Measurements from ENCODE around the gene PDE9A. TPM values are rescaled to one million over a fixed set of nuclear protein-coding genes. Genes with fewer than 3 reads are reported as not detected.
A peak's percentile ranks its signal among the peaks of the same experiment; 100 is the strongest.

PDE9A gene
- total and polyA plus RNA-seq, 10 donors = 7.9 to 45.5 (median 23.8) TPM

DNA sequence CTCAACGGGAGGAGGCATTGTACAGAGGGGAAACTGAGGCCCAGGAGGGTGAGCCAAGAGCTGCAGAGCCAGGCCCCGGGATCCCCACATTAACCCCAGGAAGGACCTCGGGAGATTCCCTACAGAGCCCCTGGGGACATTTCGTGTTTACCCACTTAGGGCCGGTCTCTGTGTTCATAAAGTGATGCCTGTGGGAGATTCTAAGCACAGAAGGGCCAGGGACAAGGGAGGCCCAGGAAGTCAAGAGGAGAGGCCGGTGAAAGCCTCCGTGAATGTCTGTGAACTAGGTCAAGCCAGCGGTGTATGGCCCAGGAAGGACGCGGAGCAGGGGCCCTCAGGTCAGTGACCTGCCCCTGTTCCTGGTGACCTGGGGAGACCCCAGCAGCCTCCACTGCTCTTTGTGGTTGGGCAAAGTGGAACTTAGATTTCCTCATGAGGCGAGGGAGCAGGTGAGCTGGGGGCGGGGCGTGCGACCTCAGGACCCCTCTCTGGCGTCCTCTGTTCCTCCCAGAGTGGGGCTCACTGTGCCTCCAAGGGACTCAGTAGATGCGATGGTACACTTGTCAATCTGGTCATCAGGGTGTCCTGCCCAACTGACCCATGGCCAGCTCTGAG, 34.9 kb downstream of the PDE9A start:
- peak; percentile 59 for DNase-seq
- H3K36me3 ChIP-seq = peaks cover 0 to 39% (median 3%) of the 10 kb centered on the region in 6 donors
- intact Hi-C loops (cut with DNase I; ENCODE audit: low total_unique reads) = no loop called here
- 86 to 93% (median 88%) methylated on average over 12 to 16 of the region's 16 CpGs for WGBS, 5 donors
- no peaks in the 10 kb centered on the region for H3K9me3 ChIP-seq
- H3K27me3 ChIP-seq (replicated peaks in 1 of 7) = peaks cover 0 to 13% (median 0%) of the 10 kb centered on the region in 7 donors
- TF ChIP-seq POLR2AphosphoS5 (IDR thresholded peaks at IDR 0.05) (no peak), POLR2A (IDR thresholded peaks at IDR 0.05) (no peak)
- TF ChIP-seq, protein P1, sequence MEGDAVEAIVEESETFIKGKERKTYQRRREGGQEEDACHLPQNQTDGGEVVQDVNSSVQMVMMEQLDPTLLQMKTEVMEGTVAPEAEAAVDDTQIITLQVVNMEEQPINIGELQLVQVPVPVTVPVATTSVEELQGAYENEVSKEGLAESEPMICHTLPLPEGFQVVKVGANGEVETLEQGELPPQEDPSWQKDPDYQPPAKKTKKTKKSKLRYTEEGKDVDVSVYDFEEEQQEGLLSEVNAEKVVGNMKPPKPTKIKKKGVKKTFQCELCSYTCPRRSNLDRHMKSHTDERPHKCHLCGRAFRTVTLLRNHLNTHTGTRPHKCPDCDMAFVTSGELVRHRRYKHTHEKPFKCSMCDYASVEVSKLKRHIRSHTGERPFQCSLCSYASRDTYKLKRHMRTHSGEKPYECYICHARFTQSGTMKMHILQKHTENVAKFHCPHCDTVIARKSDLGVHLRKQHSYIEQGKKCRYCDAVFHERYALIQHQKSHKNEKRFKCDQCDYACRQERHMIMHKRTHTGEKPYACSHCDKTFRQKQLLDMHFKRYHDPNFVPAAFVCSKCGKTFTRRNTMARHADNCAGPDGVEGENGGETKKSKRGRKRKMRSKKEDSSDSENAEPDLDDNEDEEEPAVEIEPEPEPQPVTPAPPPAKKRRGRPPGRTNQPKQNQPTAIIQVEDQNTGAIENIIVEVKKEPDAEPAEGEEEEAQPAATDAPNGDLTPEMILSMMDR (IDR thresholded peaks at IDR 0.05 in 8 of 11, conservative IDR thresholded peaks at IDR 0.05 in 3 of 11) = no peak
- no peak overlapping the region for H3K27ac ChIP-seq
- peaks cover 0 to 18% (median 15%) of the 10 kb centered on the region in 6 donors for H3K4me1 ChIP-seq
- H3K4me3 ChIP-seq = no peak overlapping the region

DNA sequence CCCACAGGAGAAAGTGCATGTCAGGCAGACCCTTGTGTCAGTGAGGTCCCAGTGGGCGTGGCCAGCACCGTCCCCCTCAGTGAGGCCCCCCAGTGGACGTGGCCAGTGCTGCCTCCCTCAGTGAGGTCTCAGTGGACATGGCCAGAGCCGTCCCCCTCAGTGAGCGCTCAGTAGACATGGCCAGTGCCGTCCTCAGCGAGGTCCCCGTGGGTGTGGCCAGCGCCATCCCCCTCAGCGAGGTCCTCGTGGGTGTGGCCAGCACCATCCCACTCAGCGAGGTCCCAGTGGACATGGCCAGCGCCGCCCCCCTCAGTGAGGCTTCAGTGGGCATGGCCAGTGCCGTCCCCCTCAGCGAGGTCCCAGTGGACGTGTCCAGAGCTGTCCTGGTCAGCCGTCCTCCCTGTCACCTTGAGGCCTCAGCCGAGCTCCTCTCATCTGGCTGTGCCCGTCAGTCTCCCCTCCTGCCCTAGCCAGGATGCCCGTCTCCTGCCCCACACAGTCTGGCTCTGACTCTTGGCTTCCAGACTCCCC, 35.5 kb downstream of the PDE9A start:
- WGBS, 5 donors = 76 to 93% (median 91%) methylated on average over 5 to 21 of the region's 21 CpGs
- Histone ChIP-seq H3K9me3 (no peaks in the 10 kb centered on the region), H3K27me3 (replicated peaks in 1 of 7) (peaks cover 0 to 12% (median 0%) of the 10 kb centered on the region in 7 donors), H3K27ac (no peak overlapping the region), H3K4me1 (peaks cover 0 to 13% (median 12%) of the 10 kb centered on the region in 6 donors), H3K36me3 (peaks cover 0 to 39% (median 3%) of the 10 kb centered on the region in 6 donors), H3K4me3 (no peak overlapping the region)
- DNase-seq = peak; percentile 59
- TF ChIP-seq POLR2A (IDR thresholded peaks at IDR 0.05) (no peak), POLR2AphosphoS5 (IDR thresholded peaks at IDR 0.05) (no peak)
- TF ChIP-seq, protein P1 (IDR thresholded peaks at IDR 0.05 in 8 of 11, conservative IDR thresholded peaks at IDR 0.05 in 3 of 11) = no peak
- intact Hi-C loops (cut with DNase I; ENCODE audit: low total_unique reads) = no loop called here

DNA sequence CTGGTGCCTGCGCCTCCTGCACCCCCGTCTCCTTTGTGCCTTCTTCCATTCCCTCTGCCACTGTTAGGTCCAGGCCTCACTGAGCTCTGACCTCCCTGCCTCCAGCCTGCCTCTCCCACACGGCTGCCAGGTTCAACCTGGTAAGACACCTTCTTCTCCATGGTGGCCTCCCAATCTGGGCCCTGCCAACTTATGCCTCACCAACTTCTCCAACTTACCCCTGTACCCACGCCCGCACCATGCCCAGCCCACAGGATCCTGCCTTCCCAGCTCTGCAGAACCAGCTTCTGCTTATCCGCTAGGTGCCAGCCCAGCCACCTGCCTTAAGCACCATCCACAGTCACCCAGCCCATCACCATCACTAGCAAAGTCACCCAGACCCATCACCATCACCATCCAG, 37.2 kb downstream of the PDE9A start:
- H3K27me3 ChIP-seq (replicated peaks in 1 of 7) = no peaks in the 10 kb centered on the region
- no peaks in the 10 kb centered on the region for H3K4me1 ChIP-seq
- TF ChIP-seq POLR2A (IDR thresholded peaks at IDR 0.05) (no peak), POLR2AphosphoS5 (IDR thresholded peaks at IDR 0.05) (no peak)
- TF ChIP-seq, protein P1 (IDR thresholded peaks at IDR 0.05 in 8 of 11, conservative IDR thresholded peaks at IDR 0.05 in 3 of 11) = no peak
- H3K9me3 ChIP-seq = no peaks in the 10 kb centered on the region
- 79 to 98% (median 96%) methylated on average over 6 of the region's 6 CpGs for WGBS, 5 donors
- intact Hi-C loops (cut with DNase I; ENCODE audit: low total_unique reads) = no loop called here
- no peak overlapping the region for H3K27ac ChIP-seq
- DNase-seq = peak; percentile 46
- no peak overlapping the region for H3K4me3 ChIP-seq
- peaks cover 0 to 39% (median 3%) of the 10 kb centered on the region in 6 donors for H3K36me3 ChIP-seq

DNA sequence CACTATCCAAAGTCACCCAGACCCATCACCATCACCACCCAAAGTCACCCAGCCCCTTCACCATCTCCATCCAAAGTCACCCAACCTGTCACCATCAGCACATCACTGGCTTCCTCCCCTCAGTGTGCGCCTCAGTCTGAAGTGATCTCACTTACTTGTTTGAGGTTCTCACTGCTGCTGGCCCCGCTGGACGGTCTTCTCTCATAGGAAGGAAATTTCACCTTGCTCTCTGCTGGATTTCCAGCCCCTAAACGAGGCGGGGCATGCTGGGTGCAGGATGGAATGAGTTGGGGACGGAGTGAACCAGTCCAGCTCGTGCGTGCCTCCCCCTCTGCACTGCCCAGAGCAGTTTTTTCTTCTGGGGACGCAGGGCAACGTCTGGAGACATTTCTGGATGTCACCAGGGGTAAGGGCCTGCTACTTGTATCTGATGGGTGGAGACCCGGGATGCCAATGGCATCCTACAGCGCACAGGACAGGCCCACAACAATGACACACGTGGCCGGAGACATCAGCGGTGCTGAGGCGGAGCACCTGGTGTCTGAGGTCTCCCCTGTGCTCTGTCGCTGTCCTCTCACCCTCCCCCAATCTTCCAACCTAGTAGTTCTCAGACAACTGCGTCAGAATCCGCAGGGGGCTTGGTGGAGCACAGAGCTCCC, 38.6 kb downstream of the PDE9A start:
- WGBS, 5 donors = 84 to 96% (median 92%) methylated on average over 10 to 19 of the region's 19 CpGs
- Histone ChIP-seq H3K36me3 (peaks cover 0 to 32% (median 3%) of the 10 kb centered on the region in 6 donors), H3K27me3 (replicated peaks in 1 of 7) (no peaks in the 10 kb centered on the region), H3K4me3 (no peak overlapping the region), H3K9me3 (no peaks in the 10 kb centered on the region), H3K4me1 (no peaks in the 10 kb centered on the region), H3K27ac (no peak overlapping the region)
- peak; percentile 61 for DNase-seq
- intact Hi-C loops (cut with DNase I; ENCODE audit: low total_unique reads) = no loop called here
- TF ChIP-seq, protein P1 (IDR thresholded peaks at IDR 0.05 in 8 of 11, conservative IDR thresholded peaks at IDR 0.05 in 3 of 11) = no peak

Measured in spleen (tissue), 11 donors.